Uterus (tissue), 4 donors: ENCODE data around the gene BMP4. TPM values are rescaled to one million over a fixed set of nuclear protein-coding genes. Genes with fewer than 3 reads are reported as not detected.

Experiments
- DNase-seq, 2 donors: peaks; one replicate each; pipeline ENCODE4 v3.0.0-alpha.2; 2019 to 2020
- H3K27ac ChIP-seq, 2 donors: fragments of 200-600 bp; sonication (generic); 1 replicate in 1 of 2; 2 replicates in 1 of 2; pipeline ENCODE4 v1.5.1; 2016 to 2018
- H3K27me3 ChIP-seq, 2 donors: fragments of 200-600 bp; sonication (generic); one replicate each; pipeline ENCODE4 v1.5.1; 2018 to 2019; ENCODE audit warnings: control low read depth in 1 of 2
- H3K36me3 ChIP-seq, 2 donors: fragments of 200-600 bp; sonication (generic); one replicate each; pipeline ENCODE4 v1.5.1; 2019; ENCODE audit warnings: control low read depth in 1 of 2
- H3K4me1 ChIP-seq, 2 donors: fragments of 200-600 bp; sonication (generic); one replicate each; pipeline ENCODE4 v1.5.1; 2018 to 2019; ENCODE audit warnings: control low read depth in 1 of 2
- H3K4me3 ChIP-seq, 2 donors: fragments of 200-600 bp; sonication (generic); 1 replicate in 1 of 2; 2 replicates in 1 of 2; pipeline ENCODE4 v1.5.1; 2018 to 2019; ENCODE audit warnings: mild to moderate bottlenecking in 1 of 2
- H3K9me3 ChIP-seq, 2 donors: fragments of 200-600 bp; sonication (generic); one replicate each; pipeline ENCODE4 v1.5.1; 2019; ENCODE audit warnings: control low read depth in 1 of 2
- CTCF ChIP-seq, 4 experiments: fragments of 200-600 bp in 2 of 4; fragments of 450-650 bp in 2 of 4; sonication (generic) in 2 of 4; IDR thresholded peaks; one replicate each; pipeline ENCODE4 v1.5.1; 2016 to 2019; ENCODE audit warnings: antibody characterized with exemption in 4 of 4, mild to moderate bottlenecking in 2 of 4, moderate library complexity in 1 of 4
- POLR2A ChIP-seq, 2 donors: fragments of 450-650 bp; IDR thresholded peaks; one replicate each; pipeline ENCODE4 v1.6.1; 2016; ENCODE audit warnings: antibody characterized with exemption in 2 of 2, mild to moderate bottlenecking in 1 of 2, moderate library complexity in 1 of 2
- intact Hi-C: fragments of 100-400 bp; cut with DNase I; formaldehyde crosslinking; loops from one replicate; pipeline ENCODE4 v1.15.1; 2023; ENCODE audit warnings: low total_unique reads
- microRNA-seq: library from miRNA; unstranded; fragments of <30 nt; microRNA quantifications from one replicate; pipeline ENCODE4, GENCODE V29; 2016; ENCODE audit warnings: borderline microRNAs expressed, borderline replicate concordance
- small RNA-seq: library from RNA; depleted of rRNA; stranded (forward); fragments of <200 nt; gene quantifications from one replicate; pipeline ENCODE3, GENCODE V24; 2016
- total RNA-seq, 4 donors: library from RNA; depleted of rRNA in 3 of 4; stranded (reverse); fragments of >200 nt in 3 of 4; gene quantifications; one replicate each; pipeline versions ENCODE4 v1.1.0 to v1.2.4, GENCODE V29; 2014 to 2023
- donor health status: DM: yes; HTN: yes; CAD: no.

BMP4 gene
- total RNA-seq, 4 donors from 2014 or later = 12.0 to 127 (median 14.9) TPM

- Histone ChIP-seq H3K4me1 (no peaks in the 10 kb centered on the region), H3K9me3 (no peaks in the 10 kb centered on the region), H3K36me3 (no peaks in the 10 kb centered on the region), H3K27ac (no peak overlapping the region), H3K4me3 (no peak overlapping the region), H3K27me3 (no peaks in the 10 kb centered on the region)
- TF ChIP-seq POLR2A (IDR thresholded peaks at IDR 0.05) = no peak
- no peak for TF ChIP-seq CTCF (IDR thresholded peaks at IDR 0.05)
- intact Hi-C loops = no loop called here
- no peak for DNase-seq
Measured at GRCh38 chr14:53908416-53908815, 48.2 kb downstream of the BMP4 start.

DNA sequence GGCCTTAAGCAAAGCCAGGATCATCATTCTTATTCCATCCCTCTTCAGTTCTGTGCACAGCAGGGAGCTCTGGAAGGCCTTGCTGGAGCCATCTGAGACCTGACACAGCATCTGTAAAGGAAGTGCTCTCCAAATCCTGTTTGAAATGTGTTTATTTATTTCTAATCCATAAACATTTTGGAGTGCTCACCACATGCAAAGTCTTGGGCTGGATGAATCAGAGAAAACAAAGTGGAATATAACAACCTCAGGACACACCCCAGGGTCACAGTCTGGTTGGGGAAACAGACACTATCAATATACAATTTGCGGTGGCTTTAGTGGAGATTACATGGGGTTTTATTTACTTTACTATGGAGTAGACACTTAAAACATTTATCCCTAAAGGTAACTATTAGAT is 54.3 kb downstream of the BMP4 start:
- Histone ChIP-seq H3K9me3 (no peaks in the 10 kb centered on the region), H3K36me3 (no peaks in the 10 kb centered on the region), H3K27me3 (no peaks in the 10 kb centered on the region), H3K4me1 (no peaks in the 10 kb centered on the region), H3K4me3 (no peak overlapping the region), H3K27ac (no peak overlapping the region)
- intact Hi-C loops = no loop called here
- TF ChIP-seq POLR2A (IDR thresholded peaks at IDR 0.05) (no peak), CTCF (IDR thresholded peaks at IDR 0.05) (no peak)
- no peak for DNase-seq

DNA sequence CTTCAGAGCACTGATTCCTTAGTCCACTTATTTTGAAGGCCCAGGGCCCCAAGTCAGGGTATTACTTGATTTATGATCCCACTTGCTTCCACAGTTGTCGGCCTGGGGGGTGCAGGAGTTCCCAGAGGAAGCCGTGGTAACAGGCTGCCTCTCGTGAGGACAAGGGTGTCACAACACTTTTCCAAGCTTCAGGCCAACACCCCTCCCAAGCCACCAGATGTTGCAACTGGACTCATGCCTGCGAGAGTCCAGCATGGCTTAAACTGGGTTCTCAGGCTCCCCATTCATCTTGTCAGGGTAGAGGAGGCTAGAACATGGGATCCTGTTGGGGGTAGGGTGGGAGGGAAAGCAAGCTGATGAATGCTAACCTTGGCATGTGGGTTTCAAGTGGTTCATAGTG is 56.1 kb downstream of the BMP4 start:
- DNase-seq = peak in 1 of 2 donors; percentile 15
- Histone ChIP-seq H3K9me3 (no peaks in the 10 kb centered on the region), H3K36me3 (no peaks in the 10 kb centered on the region), H3K27ac (no peak overlapping the region), H3K4me1 (no peaks in the 10 kb centered on the region), H3K27me3 (no peaks in the 10 kb centered on the region), H3K4me3 (no peak overlapping the region)
- TF ChIP-seq CTCF (IDR thresholded peaks at IDR 0.05) = no peak
- intact Hi-C loops = no loop called here

Small RNAs within 50 kb of the gene (microRNA-seq; reads per million reads assigned to microRNA genes)
- not detected for gene MIR5580

Small RNAs within 50 kb of the gene (small RNA-seq; reads per million reads assigned to genes)
- not detected for gene MIR5580
